Activated T-helper 9 cell treated with anti-CD3 and anti-CD28 coated beads, Interleukin-2, amount 50 U/mL, for 16 hours (primary cell): ENCODE data around the gene FBXO8.
"Not testable (repeated sequence)": the region's sequence is repeated elsewhere in the genome, so short reads cannot be mapped to it uniquely, and the experiment has no call there.

Experiments
- DNase-seq: peaks from one replicate; pipeline ENCODE4 v3.0.0-alpha.2; 2020; ENCODE audit warnings: low read depth

The FBXO8 gene, protein sequence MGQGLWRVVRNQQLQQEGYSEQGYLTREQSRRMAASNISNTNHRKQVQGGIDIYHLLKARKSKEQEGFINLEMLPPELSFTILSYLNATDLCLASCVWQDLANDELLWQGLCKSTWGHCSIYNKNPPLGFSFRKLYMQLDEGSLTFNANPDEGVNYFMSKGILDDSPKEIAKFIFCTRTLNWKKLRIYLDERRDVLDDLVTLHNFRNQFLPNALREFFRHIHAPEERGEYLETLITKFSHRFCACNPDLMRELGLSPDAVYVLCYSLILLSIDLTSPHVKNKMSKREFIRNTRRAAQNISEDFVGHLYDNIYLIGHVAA

DNA sequence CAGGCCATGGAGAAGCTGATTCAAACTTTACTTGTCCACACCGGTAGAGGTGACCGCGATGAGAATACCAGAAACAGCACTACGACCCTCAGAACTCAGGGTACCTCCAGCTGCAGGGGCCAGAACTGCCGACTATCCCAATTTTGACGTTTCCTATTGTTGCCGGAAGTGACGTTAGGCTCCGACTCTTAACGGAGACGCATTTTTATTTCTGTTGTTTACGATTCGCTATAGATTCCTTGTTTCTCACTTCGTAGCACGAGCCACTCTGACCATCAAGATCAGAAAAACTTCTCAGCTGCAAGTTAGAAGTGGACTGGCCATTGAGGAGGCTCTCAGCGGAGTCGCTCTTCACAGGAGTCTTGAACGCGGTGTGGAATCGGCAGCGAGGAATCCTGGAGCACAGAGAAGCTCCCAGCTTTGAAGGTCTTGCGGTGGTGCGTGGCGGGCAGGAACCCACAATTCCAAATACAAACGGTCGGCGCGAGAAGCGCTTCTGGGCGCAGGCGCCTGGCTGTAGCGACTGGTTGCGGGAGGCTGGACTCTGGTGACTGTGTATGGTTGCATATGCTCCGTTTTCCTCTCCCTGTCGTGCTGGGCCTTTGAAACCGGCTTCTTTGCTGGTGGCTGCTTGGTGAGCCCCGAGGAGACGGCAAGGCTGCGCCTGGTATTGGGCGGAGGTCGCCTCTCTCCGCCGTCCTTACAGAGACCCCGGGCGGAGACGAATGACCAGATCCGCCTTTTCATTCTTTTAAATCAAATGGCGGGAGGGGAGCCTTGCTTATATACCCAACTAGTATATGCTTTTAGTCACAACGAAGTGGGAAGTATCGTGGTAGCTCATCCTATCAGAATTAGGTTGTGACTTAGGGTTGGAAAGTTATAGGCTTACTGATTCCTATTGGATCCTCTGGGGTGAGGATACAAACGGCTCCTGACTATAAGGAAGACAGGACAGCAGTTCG lies at the start of gene FBXO8, which contains the start of gene CEP44:
Gene FBXO8 (minus strand): TSS at position 161 of the 965 bp plus-strand sequence. CDS start 20,575 bp downstream, outside the sequence.
Gene CEP44 (plus strand): TSS at position 405 of the 965 bp plus-strand sequence. CDS start 15,211 bp downstream, outside the sequence.
- peak; percentile 41 for DNase-seq

DNA sequence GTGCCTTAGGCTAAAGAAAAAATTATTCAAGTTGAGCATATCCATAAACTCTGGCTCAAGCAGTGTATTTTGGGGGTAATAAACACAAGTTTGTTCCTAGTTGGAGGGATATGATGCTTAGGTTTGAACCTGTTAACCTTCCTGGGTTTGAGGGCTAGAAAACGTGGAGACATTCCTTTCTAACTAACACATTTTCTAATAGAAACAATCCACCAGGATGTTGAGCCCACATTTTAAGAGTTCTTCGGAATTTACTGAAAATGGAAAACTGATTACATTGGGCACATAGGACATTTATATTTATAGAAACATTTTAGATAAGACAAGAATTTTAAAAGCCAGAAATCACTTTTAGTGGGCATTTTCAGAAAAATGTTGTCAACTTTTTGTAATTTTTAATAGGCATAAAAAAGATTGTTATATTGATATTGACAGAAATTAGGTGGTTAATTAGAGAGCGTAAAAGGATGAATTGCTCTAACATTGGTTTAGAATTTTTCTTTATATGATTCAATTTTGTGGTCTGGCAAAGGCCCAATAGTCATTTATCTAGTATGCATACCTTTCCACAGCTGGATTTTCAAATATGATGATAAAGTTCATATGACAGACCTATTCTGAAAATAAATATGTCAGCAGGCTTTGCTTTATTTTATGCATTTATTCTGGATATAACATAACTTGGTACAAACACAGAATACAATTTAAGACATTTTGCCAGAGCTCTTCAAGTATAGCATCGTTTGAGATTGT lies 49.5 kb upstream of the FBXO8 start:
- no peak for DNase-seq

DNA sequence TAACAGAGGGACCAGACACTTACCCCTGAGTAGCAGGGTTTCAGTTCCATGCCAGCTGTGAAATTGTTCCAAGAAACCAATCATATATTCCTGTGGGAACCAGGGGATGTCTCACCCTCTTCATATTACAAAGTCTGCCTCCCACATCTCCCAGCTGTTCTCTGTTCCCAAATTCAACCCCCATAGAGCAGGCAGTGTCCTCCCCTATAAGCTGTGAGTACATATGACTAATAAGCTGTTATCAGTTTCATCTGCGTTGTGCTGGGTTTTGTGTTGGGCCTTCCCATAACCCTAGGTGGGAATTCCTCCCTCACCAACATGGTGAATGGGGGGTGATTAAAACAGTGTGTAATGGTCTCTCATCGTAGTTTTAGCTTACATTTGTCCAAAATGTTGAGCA lies 41.3 kb upstream of the FBXO8 start:
- no peak for DNase-seq

DNA sequence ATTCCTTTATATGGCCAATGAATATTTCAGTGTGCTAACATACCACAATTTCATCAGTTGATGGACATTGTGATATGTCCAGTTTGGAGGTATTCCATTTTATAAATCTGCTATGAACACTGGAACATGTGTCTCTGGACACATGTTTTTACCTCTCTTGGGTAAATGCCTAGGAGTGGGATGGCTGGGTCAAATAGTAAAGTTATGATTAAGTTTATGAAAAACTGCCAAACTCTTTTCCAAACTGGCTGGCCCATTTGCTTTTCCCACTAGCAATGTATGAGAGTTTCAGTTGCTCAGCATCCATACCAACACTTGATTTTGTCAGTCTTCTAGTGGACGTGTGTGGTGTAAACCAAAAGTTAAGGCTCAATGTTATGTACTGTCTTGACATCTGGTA lies 40.8 kb upstream of the FBXO8 start:
- DNase-seq: no peak

DNA sequence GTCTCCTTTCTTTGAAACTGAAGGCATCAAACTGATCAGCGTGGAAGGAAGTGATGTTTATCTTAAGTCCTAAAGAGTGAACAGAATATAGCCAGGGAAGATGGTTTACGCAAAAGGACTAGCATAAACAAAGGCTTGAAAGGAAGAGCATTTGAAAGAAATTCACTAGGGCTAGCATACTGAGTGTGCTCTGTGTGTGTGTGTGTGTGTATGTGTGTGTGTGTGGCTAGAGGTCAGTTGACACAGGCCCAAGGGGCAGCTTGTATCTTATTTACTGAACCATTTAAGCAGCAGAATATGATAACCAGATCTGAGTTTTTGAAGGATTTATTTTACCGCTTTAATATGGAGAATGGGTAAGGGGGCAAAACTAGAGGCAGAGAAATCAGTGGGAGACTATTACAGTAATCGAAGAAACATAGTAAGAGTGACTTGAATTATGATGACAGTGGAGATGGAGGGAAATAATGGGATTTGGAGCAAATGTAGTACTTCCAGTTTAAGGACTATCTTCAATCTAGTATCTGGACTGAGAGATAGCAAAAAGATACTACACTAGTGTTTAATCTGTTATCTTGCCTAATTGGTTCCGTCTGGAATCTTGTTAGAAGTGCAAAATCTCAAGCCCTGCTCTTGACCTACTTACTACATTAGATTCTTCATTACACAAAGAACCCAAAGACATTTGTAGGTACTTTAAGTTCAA lies 37.2 kb upstream of the FBXO8 start:
- no peak for DNase-seq

DNA sequence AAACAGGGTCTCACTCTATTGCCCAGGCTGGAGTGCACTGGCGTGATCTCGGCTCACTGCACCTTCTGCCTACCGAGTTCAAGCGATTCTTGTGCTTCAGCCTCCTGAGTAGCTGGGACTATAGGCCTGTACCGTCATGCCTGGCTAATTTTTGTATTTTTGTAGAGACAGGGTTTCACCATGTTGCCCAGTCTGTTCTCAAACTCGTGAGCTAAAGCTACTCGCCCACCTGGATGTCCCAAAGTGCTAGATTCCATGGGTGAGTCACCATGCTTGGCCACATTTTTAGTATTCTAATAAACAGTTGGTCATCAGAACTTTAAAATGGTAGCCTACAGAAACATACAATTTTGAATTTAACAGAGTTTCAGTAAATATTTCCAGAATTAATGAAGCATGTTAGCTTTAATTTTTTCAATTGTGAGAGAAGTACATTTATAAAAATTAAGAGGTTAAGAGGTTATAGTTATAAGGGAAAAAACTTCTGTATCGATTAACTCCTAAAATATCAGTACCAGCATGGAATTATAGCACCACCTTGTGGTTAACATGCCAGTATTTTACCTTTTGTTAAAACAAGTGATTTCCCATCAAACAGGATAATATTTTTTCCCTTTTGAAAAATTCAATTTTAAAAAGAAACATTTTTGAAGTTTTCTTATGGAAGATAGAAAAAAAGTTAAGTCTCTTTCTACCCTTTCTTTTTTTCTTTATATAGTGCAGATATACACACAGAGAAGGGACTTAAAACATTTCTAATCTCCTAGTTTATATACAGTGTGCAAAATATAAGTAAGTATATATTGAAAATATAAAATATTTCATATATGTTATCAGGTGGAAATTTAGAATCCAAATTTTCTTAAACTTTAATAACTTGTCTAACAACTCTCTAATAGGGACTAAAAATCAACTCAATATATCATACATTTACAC lies 35.6 kb upstream of the FBXO8 start:
- DNase-seq: no peak

DNA sequence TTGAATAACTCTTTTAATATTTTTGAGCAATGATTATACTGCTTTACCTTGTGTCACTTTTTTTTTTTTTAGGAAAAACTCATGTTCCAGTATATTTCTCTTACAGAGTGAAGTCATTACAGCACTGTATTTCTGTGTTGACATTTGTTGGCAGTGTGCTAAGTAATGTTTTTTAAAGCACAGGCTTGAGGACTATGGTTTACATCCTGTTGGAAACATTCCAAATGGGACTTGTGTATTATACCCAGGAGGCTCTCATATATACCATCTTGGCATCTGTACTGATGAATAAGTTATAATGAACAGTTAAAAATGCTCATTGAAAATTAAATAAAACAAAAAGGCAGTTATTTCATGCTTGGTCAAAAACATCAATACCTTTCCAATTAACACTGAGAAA lies 34.1 kb upstream of the FBXO8 start:
- DNase-seq: no peak

DNA sequence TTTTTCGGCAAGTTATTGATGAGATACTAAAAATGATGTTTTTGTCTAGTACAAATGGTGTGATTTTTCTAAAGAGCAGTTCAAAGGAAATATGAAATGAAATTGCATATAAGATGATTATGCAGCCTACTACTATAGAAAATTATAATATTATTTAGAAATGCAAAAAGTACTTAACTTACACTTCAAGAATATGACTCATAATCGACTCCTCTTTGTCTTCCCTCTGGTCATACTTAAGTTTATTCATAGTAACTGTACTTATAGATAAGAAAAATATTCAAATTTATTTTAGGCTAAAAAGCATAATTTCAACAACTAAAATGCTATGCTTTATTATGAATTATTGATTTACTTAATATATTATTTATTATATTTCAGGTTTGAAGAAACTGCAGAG lies 33.5 kb upstream of the FBXO8 start:
- no peak for DNase-seq

DNA sequence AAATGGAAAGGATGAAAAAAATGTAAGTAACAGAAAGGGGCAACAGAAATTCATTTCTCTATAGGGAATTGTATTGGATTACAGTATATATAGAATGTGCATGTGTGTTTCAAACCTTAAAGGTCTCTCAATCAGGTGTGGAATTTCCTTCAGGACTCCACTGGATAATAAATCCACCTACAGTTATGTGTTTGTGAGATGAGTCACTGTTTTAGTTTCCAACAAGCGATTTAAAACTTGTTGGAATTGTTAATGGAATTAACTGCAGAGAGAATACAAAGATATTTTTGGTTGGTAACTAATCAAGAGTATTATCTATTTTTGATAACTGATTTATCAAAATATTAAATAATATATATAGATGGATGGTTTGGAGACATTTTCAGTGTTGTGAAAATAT lies 33.1 kb upstream of the FBXO8 start:
- no peak for DNase-seq

DNA sequence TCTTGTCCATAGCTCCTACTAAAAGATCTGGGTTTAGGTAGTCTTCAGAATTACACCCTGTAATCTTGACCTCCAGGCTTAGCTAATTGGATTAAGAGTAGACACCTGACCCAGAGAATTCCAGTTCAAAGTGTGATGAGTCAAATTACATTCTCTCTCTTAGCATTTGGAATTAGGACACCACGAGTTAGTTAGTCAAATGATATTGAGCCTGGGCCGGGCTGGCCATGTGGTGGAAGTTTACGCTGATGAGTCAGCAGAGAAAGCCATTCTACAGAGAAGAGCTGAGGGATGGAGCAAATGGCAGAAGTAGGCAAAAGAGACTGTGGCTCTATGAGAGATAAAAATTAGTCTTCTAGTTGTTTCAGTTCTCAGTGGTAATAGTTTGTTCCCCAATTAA lies 31.3 kb upstream of the FBXO8 start:
- DNase-seq: no peak

DNA sequence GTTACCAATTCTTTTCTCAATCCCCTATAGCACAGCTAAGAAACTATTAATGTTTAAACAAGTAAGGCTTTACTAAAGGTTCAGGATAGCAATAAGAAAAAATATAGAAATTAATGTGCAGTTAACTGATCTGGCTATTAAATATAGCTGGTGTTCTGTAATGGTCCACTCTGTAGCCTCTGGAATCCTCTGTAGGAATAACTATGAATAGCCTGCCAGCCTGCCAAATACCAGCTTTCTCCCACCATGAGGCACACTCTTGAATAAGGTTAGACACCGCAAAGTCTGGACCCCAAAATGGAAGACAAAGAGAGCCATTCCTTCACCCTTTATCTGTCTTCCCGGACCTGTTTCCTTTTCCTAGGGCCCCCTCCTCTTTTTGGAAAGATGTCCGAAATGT lies 30.8 kb upstream of the FBXO8 start:
- no peak for DNase-seq

DNA sequence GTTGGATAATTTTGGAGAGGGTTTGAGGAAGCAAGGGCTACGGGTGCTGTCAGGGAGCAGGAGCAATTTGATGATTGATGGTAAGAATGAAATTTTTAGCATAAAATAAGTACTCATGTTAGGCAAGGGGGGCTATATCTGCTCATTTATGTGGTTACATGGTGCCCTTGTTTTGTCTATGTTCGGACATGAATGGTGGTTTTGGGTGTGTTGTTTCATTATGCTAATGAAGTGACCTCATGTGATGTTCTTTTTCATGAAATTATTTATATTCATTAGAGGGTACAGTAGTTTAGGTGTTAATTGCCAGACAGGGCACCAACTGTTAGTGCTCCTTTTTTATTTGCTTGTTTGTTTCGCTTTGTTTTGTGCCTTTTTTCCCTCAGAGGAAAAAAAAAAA lies 29.5 kb upstream of the FBXO8 start:
- DNase-seq: no peak

DNA sequence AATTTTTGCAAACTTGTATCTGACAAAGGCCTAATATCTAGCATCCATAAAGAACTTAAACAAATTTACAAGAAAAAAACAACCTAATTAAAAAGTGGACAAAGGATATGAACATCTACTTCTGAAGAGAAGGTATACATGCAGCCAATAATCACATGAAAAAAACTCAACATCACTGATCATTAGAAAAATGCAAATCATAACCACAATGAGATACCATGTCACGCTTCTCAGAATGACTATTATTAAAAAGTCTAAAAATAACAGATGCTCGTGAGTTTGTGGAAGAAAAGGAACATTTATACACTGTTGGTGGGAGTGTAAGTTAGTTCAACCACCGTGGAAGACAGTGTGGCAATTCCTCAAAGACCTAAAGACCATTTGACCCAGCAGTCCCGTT lies 24.2 kb upstream of the FBXO8 start:
- no peak for DNase-seq

DNA sequence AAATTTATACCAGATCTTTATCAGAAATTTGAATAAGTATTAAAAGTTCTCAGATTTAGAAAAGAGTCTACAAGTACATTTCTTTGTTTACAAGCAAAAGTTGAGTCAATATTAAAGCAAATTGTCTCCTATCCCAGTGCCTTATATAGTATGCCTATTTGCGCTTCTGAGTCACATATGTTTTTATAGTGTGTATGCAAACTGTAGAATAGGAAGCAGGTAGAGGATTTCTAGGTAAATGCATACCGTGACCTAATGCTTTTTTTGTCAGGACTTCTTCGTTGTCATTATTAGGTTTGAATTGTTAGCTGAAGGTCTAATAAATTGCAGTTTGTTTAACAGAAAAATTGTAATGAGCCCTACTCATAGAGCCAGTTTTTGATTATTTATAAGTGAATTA lies 22.5 kb upstream of the FBXO8 start:
- DNase-seq: no peak

DNA sequence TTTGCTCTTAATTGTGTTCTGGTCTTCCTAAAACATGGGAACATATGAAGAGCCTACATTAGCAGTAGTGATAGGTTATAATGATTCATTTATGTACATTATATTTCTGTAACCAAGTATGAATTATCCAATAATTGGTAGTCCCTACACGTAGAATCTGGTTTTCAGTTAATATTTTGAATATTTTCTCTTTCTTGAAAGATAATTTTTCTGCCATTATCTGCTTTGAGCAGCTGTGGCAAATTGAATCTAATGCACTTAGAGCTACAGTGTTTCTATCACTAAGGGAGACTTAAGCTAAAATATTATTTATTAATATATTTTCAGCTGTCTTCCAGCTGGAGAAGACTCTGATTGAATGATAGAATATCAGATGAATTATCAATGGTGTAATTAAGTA lies 21.2 kb upstream of the FBXO8 start:
- DNase-seq: no peak

DNA sequence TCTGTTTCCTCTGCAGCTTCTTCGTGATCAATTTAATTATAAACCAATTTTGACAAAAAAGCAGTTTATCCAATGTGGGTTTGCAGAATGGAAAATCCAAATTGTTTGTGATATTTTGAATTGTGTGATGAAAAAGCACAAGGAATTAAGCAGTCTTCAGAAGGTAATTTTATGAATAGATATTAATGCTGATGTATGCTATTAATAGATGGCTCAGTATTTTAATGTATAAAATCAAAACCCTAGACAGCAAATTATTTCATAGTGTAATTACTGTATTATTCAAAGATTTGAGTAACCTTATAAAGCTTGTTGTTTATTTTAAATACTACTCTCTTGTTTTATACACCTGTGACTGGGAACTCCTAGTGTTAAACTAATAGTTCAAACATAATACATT lies 20.2 kb upstream of the FBXO8 start:
- DNase-seq: no peak

DNA sequence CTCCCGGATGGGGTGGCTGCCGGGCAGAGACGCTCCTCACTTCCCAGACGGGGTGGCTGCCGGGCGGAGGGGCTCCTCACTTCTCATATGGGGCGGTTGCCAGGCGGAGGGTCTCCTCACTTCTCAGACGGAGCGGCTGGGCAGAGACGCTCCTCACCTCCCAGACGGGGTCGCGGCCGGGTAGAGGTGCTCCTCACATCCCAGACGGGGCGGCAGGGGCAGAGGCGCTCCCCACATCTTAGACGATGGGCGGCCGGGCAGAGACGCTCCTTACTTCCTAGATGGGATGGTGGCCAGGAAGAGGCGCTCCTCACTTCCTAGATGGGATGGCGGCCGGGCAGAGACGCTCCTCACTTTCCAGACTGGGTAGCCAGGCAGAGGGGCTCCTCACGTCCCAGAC lies 11.7 kb upstream of the FBXO8 start:
- not testable (repeated sequence) for DNase-seq

DNA sequence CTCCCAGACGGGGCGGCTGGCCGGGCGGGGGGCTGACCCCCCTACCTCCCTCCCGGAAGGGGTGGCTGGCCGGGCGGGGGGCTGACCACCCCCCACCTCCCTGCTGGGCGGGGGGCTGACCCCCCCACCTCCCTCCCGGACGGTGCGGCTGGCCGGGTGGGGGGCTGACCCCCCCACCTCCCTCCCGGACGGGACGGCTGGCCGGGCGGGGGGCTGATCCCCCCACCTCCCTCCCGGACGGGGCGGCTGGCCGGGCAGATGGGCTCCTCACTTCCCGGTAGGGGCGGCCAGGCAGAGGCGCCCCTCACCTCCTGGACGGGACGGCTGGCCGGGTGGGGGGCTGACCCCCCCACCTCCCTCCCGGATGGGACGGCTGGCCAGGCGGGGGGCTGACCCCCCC lies 11.2 kb upstream of the FBXO8 start:
- not testable (repeated sequence) for DNase-seq

DNA sequence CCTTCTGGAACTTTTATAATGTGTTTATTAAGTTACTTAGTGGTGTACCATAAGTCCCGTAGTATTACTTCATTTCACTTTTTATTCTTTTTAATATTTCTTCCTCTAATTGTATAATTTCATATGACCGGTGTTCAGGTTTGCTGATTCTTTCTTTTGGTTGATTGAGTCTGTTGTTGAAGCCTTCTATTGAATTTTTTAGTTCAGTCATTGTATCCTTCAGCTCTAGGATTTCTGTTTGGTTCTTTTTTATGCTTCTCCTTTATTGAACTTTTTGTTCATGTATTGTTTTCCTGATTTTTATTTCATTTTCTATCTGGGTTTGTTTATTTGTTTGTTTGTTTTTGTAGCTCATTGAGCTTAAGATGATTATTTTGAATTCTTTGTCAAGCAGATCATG lies 9.0 kb upstream of the FBXO8 start:
- DNase-seq: no peak

DNA sequence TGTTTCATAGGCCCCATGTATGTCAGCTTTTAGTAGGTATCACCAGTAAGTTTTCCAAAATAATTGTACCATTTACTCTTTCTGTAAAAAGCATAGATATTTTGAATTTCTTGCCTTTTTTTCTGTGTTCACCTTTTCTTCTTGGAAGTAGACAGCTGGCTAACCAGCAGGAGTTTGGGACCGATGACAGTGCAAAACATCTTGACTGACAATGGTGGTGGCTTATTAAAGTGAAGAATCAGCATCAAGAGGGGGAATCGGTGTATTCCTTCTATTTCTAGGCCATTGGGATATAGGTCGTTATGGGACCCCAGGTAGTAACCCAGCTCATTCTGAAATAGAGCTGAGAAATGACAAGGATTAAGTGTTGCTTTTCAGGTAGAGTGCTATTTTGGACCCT lies 3.4 kb upstream of the FBXO8 start:
- DNase-seq: no peak

DNA sequence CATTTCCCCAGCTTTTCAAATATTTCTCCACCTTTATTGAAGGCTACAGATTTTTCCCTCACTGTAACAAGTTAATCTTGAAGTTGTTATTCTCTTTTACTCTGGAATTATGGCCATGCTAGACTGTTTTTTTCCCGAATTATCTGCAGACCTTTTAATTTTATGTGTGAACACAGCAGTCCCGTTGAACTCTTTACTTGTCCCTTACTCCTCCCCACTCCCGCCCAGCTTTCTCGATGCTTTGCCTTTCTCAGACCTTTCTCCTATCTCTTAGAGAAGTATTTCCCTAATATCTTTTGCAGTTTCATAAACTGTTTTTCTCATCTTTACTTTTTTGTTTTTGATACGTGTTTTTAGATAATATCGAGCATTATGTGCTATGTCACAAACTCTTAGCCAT lies 1.0 kb upstream of the FBXO8 start:
- DNase-seq: no peak
